HepG2 (cell line): ENCODE measurements around the gene HSD3B7. TPM values are rescaled to one million over a fixed set of nuclear protein-coding genes. Genes with fewer than 3 reads are reported as not detected.

Source experiments
- ATRX ChIP-seq: sonication (generic); formaldehyde crosslinking; IDR thresholded peaks from 2 replicates; pipeline ENCODE4 v1.4.0; 2020; ENCODE audit warnings: missing genetic modification reagents, borderline replicate concordance
- CAMTA2 ChIP-seq: sonication (generic); formaldehyde crosslinking; IDR thresholded peaks from 2 replicates; pipeline ENCODE4 v1.4.0; 2020; ENCODE audit warnings: mild to moderate bottlenecking, missing genetic modification reagents, borderline replicate concordance
- CSRNP1 ChIP-seq: sonication (generic); formaldehyde crosslinking; IDR thresholded peaks from 2 replicates; pipeline ENCODE4 v1.8.1; 2023; ENCODE audit warnings: mild to moderate bottlenecking, missing genetic modification reagents
- ETV6 ChIP-seq: sonication (generic); formaldehyde crosslinking; conservative IDR thresholded peaks from 2 replicates; pipeline ENCODE4 v1.4.0; 2020; ENCODE audit warnings: missing genetic modification reagents
- HMGA1 ChIP-seq: sonication (generic); formaldehyde crosslinking; conservative IDR thresholded peaks from 2 replicates; pipeline ENCODE4 v1.4.0; 2020; ENCODE audit warnings: missing genetic modification reagents
- HOXA3 ChIP-seq: sonication (generic); formaldehyde crosslinking; IDR thresholded peaks from 2 replicates; pipeline ENCODE4 v1.5.0; 2020; ENCODE audit warnings: missing genetic modification reagents
- KAT2B ChIP-seq: fragments of 150-350 bp; IDR thresholded peaks from 2 replicates; pipeline ENCODE4 v1.6.1; 2014; ENCODE audit warnings: low read depth, low read length, borderline replicate concordance
- KLF9 ChIP-seq: IDR thresholded peaks from 2 replicates; pipeline ENCODE4 v1.6.1; 2016; ENCODE audit warnings: low read depth
- NCOR1 ChIP-seq: fragments of 200-600 bp; sonication (generic); IDR thresholded peaks from 2 replicates; pipeline ENCODE4 v1.7.0; 2017; ENCODE audit warnings: antibody characterized with exemption, low read length, borderline replicate concordance
- POLR2AphosphoS2 ChIP-seq: IDR thresholded peaks from 2 replicates; pipeline ENCODE4 v1.6.1; 2011; ENCODE audit warnings: low read depth, low read length, improper control_type of control experiment
- SIN3A ChIP-seq: IDR thresholded peaks from 2 replicates; pipeline ENCODE4 v1.6.1; 2011; ENCODE audit warnings: low read depth, mild to moderate bottlenecking, control low read depth, low read length, borderline replicate concordance
- SP140L ChIP-seq: sonication (generic); formaldehyde crosslinking; IDR thresholded peaks from 2 replicates; pipeline ENCODE4 v1.4.0; 2020; ENCODE audit warnings: missing genetic modification reagents, borderline replicate concordance
- SP4 ChIP-seq: sonication (generic); formaldehyde crosslinking; IDR thresholded peaks from 2 replicates; pipeline ENCODE4 v1.8.1; 2023; ENCODE audit warnings: mild to moderate bottlenecking, missing genetic modification reagents
- TFDP2 ChIP-seq: sonication (generic); formaldehyde crosslinking; IDR thresholded peaks from 2 replicates; pipeline ENCODE4 v1.4.0; 2020; ENCODE audit warnings: missing genetic modification reagents
- ZBTB20 ChIP-seq: sonication (generic); formaldehyde crosslinking; IDR thresholded peaks from 2 replicates; pipeline ENCODE4 v1.8.1; 2023; ENCODE audit warnings: missing genetic modification reagents, low read depth, mild to moderate bottlenecking, borderline replicate concordance
- ZBTB37 ChIP-seq: sonication (generic); formaldehyde crosslinking; IDR thresholded peaks from 2 replicates; pipeline ENCODE4 v1.4.0; 2020; ENCODE audit warnings: mild to moderate bottlenecking, missing genetic modification reagents
- ZNF160 ChIP-seq: sonication (generic); formaldehyde crosslinking; IDR thresholded peaks from 2 replicates; pipeline ENCODE4 v1.8.0; 2022; ENCODE audit warnings: mild to moderate bottlenecking, inconsistent platforms, missing genetic modification reagents
- ZNF281 ChIP-seq: sonication (generic); formaldehyde crosslinking; IDR thresholded peaks from 2 replicates; pipeline ENCODE4 v1.4.0; 2020; ENCODE audit warnings: missing genetic modification reagents, borderline replicate concordance
- ZNF441 ChIP-seq: sonication (generic); formaldehyde crosslinking; IDR thresholded peaks from 2 replicates; pipeline ENCODE4 v1.7.0; 2021; ENCODE audit warnings: missing genetic modification reagents, borderline replicate concordance
- ZNF530 ChIP-seq: sonication (generic); formaldehyde crosslinking; IDR thresholded peaks from 2 replicates; pipeline ENCODE4 v1.5.0; 2020; ENCODE audit warnings: low read depth, mild to moderate bottlenecking, missing genetic modification reagents
- polyA plus RNA-seq, 8 experiments: library from polyadenylated mRNA; depleted of rRNA in 3 of 8; stranded (reverse) in 7 of 8; unstranded in 1 of 8; fragments of >200 nt; fragmentation: Illumina TruSeq in 4 of 8; extraction: Trizol in 4 of 8; gene quantifications; 2 replicates each; pipeline versions ENCODE4 v1.2.1 to v1.2.3, GENCODE V29; 2011 to 2016; ENCODE audit warnings: low read depth in 4 of 8, missing spikeins in 1 of 8, mixed read lengths in 1 of 8; ENCODE audit not compliant: insufficient read depth in 1 of 8
- total RNA-seq, 5 experiments: library from RNA; depleted of rRNA; stranded (reverse); fragments of >200 nt; fragmentation: Illumina TruSeq; extraction: Trizol; gene quantifications; 2 replicates each; pipeline ENCODE4 v1.2.3, GENCODE V29; 2016; ENCODE audit warnings: low read depth in 1 of 5
- TF ChIP-seq, protein P1 (sequence below): sonication (generic); formaldehyde crosslinking; IDR thresholded peaks from 2 replicates; pipeline ENCODE4 v1.8.0; 2022; ENCODE audit warnings: missing genetic modification reagents, low read depth, mild to moderate bottlenecking, borderline replicate concordance

Gene HSD3B7
- total and polyA plus RNA-seq, 2 of the 13 experiments (the other 11 are each of a cell fraction or from before 2014, with no cell fraction given), result 32.9 to 69.7 TPM

GRCh38 chr16:30941600-30942425, 43.2 kb upstream of the HSD3B7 start (continued):
- no peak; the same call in 1 of the 2 replicates for TF ChIP-seq SIN3A
- no peak for TF ChIP-seq ZNF530
- no peak for TF ChIP-seq SP140L (CRISPR knock-in tag)
- no peak for TF ChIP-seq CAMTA2 (CRISPR knock-in tag)
- no peak for TF ChIP-seq KLF9
- TF ChIP-seq HOXA3 (CRISPR knock-in tag), result peak; percentile 75
- TF ChIP-seq ZBTB37, result no peak
- no peak; the same call in 1 of the 2 replicates for TF ChIP-seq TFDP2
- TF ChIP-seq, protein P1, sequence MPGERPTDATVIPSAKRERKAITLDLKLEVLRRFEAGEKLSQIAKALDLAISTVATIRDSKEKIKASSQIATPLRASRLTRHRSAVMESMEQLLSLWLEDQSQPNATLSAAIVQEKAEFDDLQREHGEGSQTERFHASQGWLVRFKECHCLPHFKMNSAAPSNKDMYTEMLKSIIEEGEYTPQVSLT (CRISPR knock-in tag), result no peak
- TF ChIP-seq KAT2B, result no peak
- no peak for TF ChIP-seq NCOR1
- no peak for TF ChIP-seq ETV6 (CRISPR knock-in tag)
- TF ChIP-seq HMGA1 (CRISPR knock-in tag), result no peak
- no peak for TF ChIP-seq SP4 (CRISPR knock-in tag)
- no peak for TF ChIP-seq ATRX (CRISPR knock-in tag)
- TF ChIP-seq POLR2AphosphoS2, result no peak
- no peak for TF ChIP-seq ZNF281
- TF ChIP-seq ZBTB20 (CRISPR knock-in tag), result peak; percentile 68; the same call in 1 of the 2 replicates
- TF ChIP-seq CSRNP1 (CRISPR knock-in tag), result no peak
- peak; percentile 78 for TF ChIP-seq ZNF441 (CRISPR knock-in tag)
- TF ChIP-seq ZNF160 (CRISPR knock-in tag), result 0 out of 2 replicates have a peak, but pooled peaks have one; percentile 15
